ENCODE results near the gene C1QTNF2.

Gene C1QTNF2

GRCh38 chr5:160356550-160357347 lies 13.7 kb downstream of the C1QTNF2 start:
- Histone ChIP-seq H3K79me2 (ENCODE audit: insufficient read depth, low read length) (no peaks in the 10 kb centered on the region), H3K9ac (ENCODE audit: low read depth, low read length, poor library complexity, severe bottlenecking) (no peak overlapping the region), H3K27me3 (ENCODE audit: insufficient read depth, low read length, poor library complexity, severe bottlenecking) (no peaks in the 10 kb centered on the region), H2AFZ (ENCODE audit: low read length) (no peak overlapping the region), H3K36me3 (ENCODE audit: insufficient read depth, low read length) (no peaks in the 10 kb centered on the region), H4K20me1 (ENCODE audit: insufficient read depth, low read length, poor library complexity, severe bottlenecking) (no peaks in the 10 kb centered on the region), H3K4me2 (ENCODE audit: low read depth, low read length, poor library complexity, severe bottlenecking) (no peak overlapping the region), H3K4me1 (ENCODE audit: insufficient read depth, low read length, poor library complexity, severe bottlenecking) (no peaks in the 10 kb centered on the region), H3K9me2 (replicated peaks; ENCODE audit: low read depth, low read length) (no peaks in the 10 kb centered on the region), H3F3A (ENCODE audit: low read depth) (no peaks in the 10 kb centered on the region), H3K4me3 (ENCODE audit: low read length, poor library complexity, severe bottlenecking) (no peak overlapping the region), H3K9me3 (ENCODE audit: insufficient read depth, low read depth, low read length) (no peaks in the 10 kb centered on the region)
- TF ChIP-seq EZH2phosphoT487 (IDR thresholded peaks at IDR 0.05; ENCODE audit: borderline replicate concordance) (no peak), CTCF (conservative IDR thresholded peaks at IDR 0.05; ENCODE audit: low read length) (no peak)

- Histone ChIP-seq H3K36me3 (ENCODE audit: insufficient read depth, low read length) (no peaks in the 10 kb centered on the region), H3K9ac (ENCODE audit: low read depth, low read length, poor library complexity, severe bottlenecking) (no peak overlapping the region), H3K79me2 (ENCODE audit: insufficient read depth, low read length) (no peaks in the 10 kb centered on the region), H3K9me3 (ENCODE audit: insufficient read depth, low read depth, low read length) (no peaks in the 10 kb centered on the region), H3F3A (ENCODE audit: low read depth) (no peaks in the 10 kb centered on the region), H2AFZ (ENCODE audit: low read length) (no peak overlapping the region), H3K4me3 (ENCODE audit: low read length, poor library complexity, severe bottlenecking) (no peak overlapping the region), H4K20me1 (ENCODE audit: insufficient read depth, low read length, poor library complexity, severe bottlenecking) (no peaks in the 10 kb centered on the region), H3K4me2 (ENCODE audit: low read depth, low read length, poor library complexity, severe bottlenecking) (no peak overlapping the region), H3K9me2 (replicated peaks; ENCODE audit: low read depth, low read length) (no peaks in the 10 kb centered on the region), H3K4me1 (ENCODE audit: insufficient read depth, low read length, poor library complexity, severe bottlenecking) (no peaks in the 10 kb centered on the region), H3K27me3 (ENCODE audit: insufficient read depth, low read length, poor library complexity, severe bottlenecking) (no peaks in the 10 kb centered on the region)
- TF ChIP-seq EZH2phosphoT487 (IDR thresholded peaks at IDR 0.05; ENCODE audit: borderline replicate concordance) (no peak), CTCF (conservative IDR thresholded peaks at IDR 0.05; ENCODE audit: low read length) (no peak)
Measured at GRCh38 chr5:160354666-160355065, 15.8 kb downstream of the C1QTNF2 start.

- H4K20me1 ChIP-seq (ENCODE audit: insufficient read depth, low read length, poor library complexity, severe bottlenecking): no peaks in the 10 kb centered on the region
- H3K4me3 ChIP-seq (ENCODE audit: low read length, poor library complexity, severe bottlenecking): no peak overlapping the region
- TF ChIP-seq CTCF (conservative IDR thresholded peaks at IDR 0.05; ENCODE audit: low read length) (no peak), EZH2phosphoT487 (IDR thresholded peaks at IDR 0.05; ENCODE audit: borderline replicate concordance) (no peak)
- no peaks in the 10 kb centered on the region for H3K36me3 ChIP-seq (ENCODE audit: insufficient read depth, low read length)
- no peak overlapping the region for H3K4me2 ChIP-seq (ENCODE audit: low read depth, low read length, poor library complexity, severe bottlenecking)
- no peaks in the 10 kb centered on the region for H3K9me2 ChIP-seq (replicated peaks; ENCODE audit: low read depth, low read length)
- no peak overlapping the region for H2AFZ ChIP-seq (ENCODE audit: low read length)
- H3K27me3 ChIP-seq (ENCODE audit: insufficient read depth, low read length, poor library complexity, severe bottlenecking): no peaks in the 10 kb centered on the region
- no peaks in the 10 kb centered on the region for H3K79me2 ChIP-seq (ENCODE audit: insufficient read depth, low read length)
- no peaks in the 10 kb centered on the region for H3K4me1 ChIP-seq (ENCODE audit: insufficient read depth, low read length, poor library complexity, severe bottlenecking)
- no peaks in the 10 kb centered on the region for H3F3A ChIP-seq (ENCODE audit: low read depth)
- no peak overlapping the region for H3K9ac ChIP-seq (ENCODE audit: low read depth, low read length, poor library complexity, severe bottlenecking)
- H3K9me3 ChIP-seq (ENCODE audit: insufficient read depth, low read depth, low read length): no peaks in the 10 kb centered on the region
Measured at GRCh38 chr5:160353379-160353778, 17.0 kb downstream of the C1QTNF2 start.

All from Loucy (cell line).